ENCODE results near the gene HIP1R. TPM values are rescaled to one million over a fixed set of nuclear protein-coding genes. Genes with fewer than 3 reads are reported as not detected.

Gene HIP1R
- polyA plus RNA-seq, 3 donors: 0.09 to 0.60 TPM; not detected in 1

GRCh38 chr12:122788387-122788786 lies 46.9 kb upstream of the HIP1R start:
- Histone ChIP-seq H3K79me2 (ENCODE audit: insufficient read depth, low read length) (no peaks in the 10 kb centered on the region), H3K4me2 (replicated peaks; ENCODE audit: extremely low read depth, low read length, poor library complexity, severe bottlenecking) (no peak overlapping the region), H3K27ac (ENCODE audit: low read depth in 1 of 2, low read length in 2 of 2) (no peak overlapping the region), H3K36me3 (replicated peaks in 1 of 2; ENCODE audit: control insufficient read depth in 1 of 2, insufficient read depth in 2 of 2, low read length in 2 of 2) (no peaks in the 10 kb centered on the region), H2AFZ (ENCODE audit: insufficient read depth, low read depth, low read length, poor library complexity, severe bottlenecking) (no peak overlapping the region), H3K4me1 (ENCODE audit: control insufficient read depth in 1 of 2, insufficient read depth in 2 of 2, low read length in 2 of 2) (no peaks in the 10 kb centered on the region), H3K9me3 (replicated peaks in 1 of 2; ENCODE audit: control insufficient read depth in 1 of 2, insufficient read depth in 1 of 2, low read length in 2 of 2) (no peaks in the 10 kb centered on the region), H3K4me3 (replicated peaks in 1 of 3; ENCODE audit: low read depth in 2 of 3, low read length in 3 of 3) (no peak overlapping the region), H3K27me3 (ENCODE audit: control insufficient read depth in 2 of 2, insufficient read depth in 2 of 2, low read length in 2 of 2) (no peaks in the 10 kb centered on the region), H3K9ac (ENCODE audit: insufficient read depth, low read length, poor library complexity, severe bottlenecking) (no peak overlapping the region), H4K20me1 (ENCODE audit: insufficient read depth, low read length) (no peaks in the 10 kb centered on the region)
- WGBS (ENCODE audit: insufficient coverage): 83% methylated on average over 1 of the region's 4 CpGs
- H3K36me3 Mint-ChIP-seq: no peaks in the 10 kb centered on the region
- H3K4me1 Mint-ChIP-seq: no peaks in the 10 kb centered on the region
- peaks cover 0 to 3% (median 1%) of the 10 kb centered on the region in 3 donors for H3K27me3 Mint-ChIP-seq (ENCODE audit: low read depth in 3 of 3)
- no peaks in the 10 kb centered on the region for H3K9me3 Mint-ChIP-seq
- no peak for TF ChIP-seq CTCF (IDR thresholded peaks at IDR 0.05)
- no peak overlapping the region for H3K27ac Mint-ChIP-seq
- no peak for DNase-seq
- intact Hi-C loops (cut with micrococcal nuclease): no loop called here
- H3K4me3 Mint-ChIP-seq: no peak overlapping the region

- H3K9me3 ChIP-seq (replicated peaks in 1 of 2; ENCODE audit: control insufficient read depth in 1 of 2, insufficient read depth in 1 of 2, low read length in 2 of 2): no peaks in the 10 kb centered on the region
- whole genome bisulfite sequencing (ENCODE audit: insufficient coverage): 92% methylated on average over 3 of the region's 5 CpGs
- intact Hi-C loops (cut with micrococcal nuclease): no loop called here
- no peaks in the 10 kb centered on the region for H3K27me3 ChIP-seq (ENCODE audit: control insufficient read depth in 2 of 2, insufficient read depth in 2 of 2, low read length in 2 of 2)
- H3K4me1 ChIP-seq (ENCODE audit: control insufficient read depth in 1 of 2, insufficient read depth in 2 of 2, low read length in 2 of 2): no peaks in the 10 kb centered on the region
- H3K79me2 ChIP-seq (ENCODE audit: insufficient read depth, low read length): no peaks in the 10 kb centered on the region
- no peak overlapping the region for H3K27ac Mint-ChIP-seq
- H3K27me3 Mint-ChIP-seq (ENCODE audit: low read depth in 3 of 3): peaks cover 0 to 3% (median 1%) of the 10 kb centered on the region in 3 donors
- no peak overlapping the region for H2AFZ ChIP-seq (ENCODE audit: insufficient read depth, low read depth, low read length, poor library complexity, severe bottlenecking)
- no peaks in the 10 kb centered on the region for H4K20me1 ChIP-seq (ENCODE audit: insufficient read depth, low read length)
- no peak overlapping the region for H3K4me3 ChIP-seq (replicated peaks in 1 of 3; ENCODE audit: low read depth in 2 of 3, low read length in 3 of 3)
- H3K9ac ChIP-seq (ENCODE audit: insufficient read depth, low read length, poor library complexity, severe bottlenecking): no peak overlapping the region
- DNase-seq: no peak
- H3K27ac ChIP-seq (ENCODE audit: low read depth in 1 of 2, low read length in 2 of 2): no peak overlapping the region
- H3K36me3 ChIP-seq (replicated peaks in 1 of 2; ENCODE audit: control insufficient read depth in 1 of 2, insufficient read depth in 2 of 2, low read length in 2 of 2): no peaks in the 10 kb centered on the region
- no peaks in the 10 kb centered on the region for H3K36me3 Mint-ChIP-seq
- H3K9me3 Mint-ChIP-seq: no peaks in the 10 kb centered on the region
- H3K4me3 Mint-ChIP-seq: no peak overlapping the region
- H3K4me2 ChIP-seq (replicated peaks; ENCODE audit: extremely low read depth, low read length, poor library complexity, severe bottlenecking): no peak overlapping the region
- no peaks in the 10 kb centered on the region for H3K4me1 Mint-ChIP-seq
- no peak for TF ChIP-seq CTCF (IDR thresholded peaks at IDR 0.05)
These were observed 45.6 kb upstream of the HIP1R start for GRCh38 chr12:122789637-122790036.

All from CD14-positive monocyte (primary cell).